Measurements from ENCODE around the gene ACOT2.

ACOT2 gene

DNA sequence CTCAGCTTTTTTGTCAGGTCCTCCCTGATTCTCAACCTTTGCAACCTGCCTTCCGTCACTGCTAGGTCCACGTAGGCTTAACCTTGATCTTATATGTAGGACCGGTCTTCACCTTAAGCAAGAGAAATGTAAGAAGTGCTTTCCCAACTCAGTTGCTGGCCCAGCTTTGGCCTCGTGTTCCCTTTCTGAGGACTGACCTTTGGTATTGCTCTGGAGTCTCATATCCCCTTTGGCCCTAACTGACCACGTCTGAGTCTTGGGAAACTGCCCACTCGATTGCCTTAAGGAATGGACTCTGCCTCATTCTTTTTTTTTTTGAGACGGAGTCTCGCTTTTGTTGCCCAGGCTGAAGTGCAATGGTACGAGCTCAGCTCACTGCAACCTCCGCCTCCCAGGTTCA is 51.3 kb downstream of the ACOT2 start:
- DNase-seq = no peak

DNA sequence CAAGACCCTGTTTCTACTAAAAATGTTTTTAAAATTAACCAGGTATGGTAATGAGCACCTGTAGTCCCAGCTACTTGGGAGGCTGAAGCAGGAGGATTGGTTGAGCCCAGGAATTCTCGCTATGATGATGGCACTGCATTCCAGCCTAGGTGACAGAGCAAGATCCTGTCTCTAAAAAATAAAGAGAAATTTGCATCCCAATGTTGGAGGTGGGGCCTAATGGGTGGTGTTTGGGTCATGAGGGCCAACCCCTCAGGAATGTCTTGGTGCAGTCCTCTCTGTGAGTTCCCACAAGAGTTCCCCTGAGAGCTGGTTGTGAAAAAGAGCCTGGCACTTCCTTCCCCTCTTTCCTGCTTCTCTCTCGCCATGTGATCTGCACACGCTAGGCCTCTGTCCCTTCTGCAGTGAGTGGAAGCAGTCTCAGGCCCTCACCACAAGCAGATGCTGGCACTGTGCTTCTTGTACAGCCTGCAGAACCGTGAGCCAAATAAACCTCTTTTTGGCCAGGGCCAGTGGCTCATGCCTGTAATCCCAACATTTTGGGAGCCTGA is 54.6 kb downstream of the ACOT2 start:
- no peak for DNase-seq

Measured in activated T-cell treated with anti-CD3 and anti-CD28 coated beads, Interleukin-2, amount 50 U/mL, for 1 hour (primary cell).